GM21723 (cell line): ENCODE measurements around the gene HOXD11.

Source experiments
- ATAC-seq: cut with Tn5 transposase; IDR thresholded peaks from one replicate; pipeline ENCODE4 v1.9.1; 2021; ENCODE audit warnings: mild to moderate bottlenecking, moderate library complexity; ENCODE audit not compliant: unreplicated experiment

Gene HOXD11

GRCh38 chr2:176120364-176121189, 13.5 kb downstream of the HOXD11 start:
- ATAC-seq: no peak

GRCh38 chr2:176121190-176122051, 14.3 kb downstream of the HOXD11 start:
- ATAC-seq: no peak

GRCh38 chr2:176122052-176122682, 15.1 kb downstream of the HOXD11 start:
- no peak for ATAC-seq

- ATAC-seq: no peak
These were observed 15.8 kb downstream of the HOXD11 start, which contains the start of gene HOXD9 for GRCh38 chr2:176122683-176123410. TSS of gene HOXD9 (plus strand) at chr2:176122719. CDS start at chr2:176122769, 50 bp downstream.

- no peak for ATAC-seq
These were observed 16.5 kb downstream of the HOXD11 start for GRCh38 chr2:176123411-176124109.

- ATAC-seq: no peak
These were observed 17.2 kb downstream of the HOXD11 start for GRCh38 chr2:176124110-176124946.

GRCh38 chr2:176124947-176125771, 18.1 kb downstream of the HOXD11 start:
- no peak for ATAC-seq

- no peak for ATAC-seq
These were observed 18.6 kb downstream of the HOXD11 start for GRCh38 chr2:176125772-176126054.

- no peak for ATAC-seq
These were observed 20.1 kb downstream of the HOXD11 start for GRCh38 chr2:176126929-176127773.

GRCh38 chr2:176127774-176128072, 20.6 kb downstream of the HOXD11 start:
- no peak for ATAC-seq

GRCh38 chr2:176128172-176128981, 21.3 kb downstream of the HOXD11 start:
- ATAC-seq: no peak

- no peak for ATAC-seq
These were observed 22.1 kb downstream of the HOXD11 start, which contains the start of gene HOXD8 for GRCh38 chr2:176128982-176129796. TSS of gene HOXD8 (plus strand) at chr2:176129705. CDS start at chr2:176130367, 662 bp downstream.

GRCh38 chr2:176129813-176130146, 22.7 kb downstream of the HOXD11 start:
- ATAC-seq: no peak

- ATAC-seq: no peak
These were observed 23.3 kb downstream of the HOXD11 start for GRCh38 chr2:176130147-176130956.
